ENCODE results near the gene RIN2.

DNA sequence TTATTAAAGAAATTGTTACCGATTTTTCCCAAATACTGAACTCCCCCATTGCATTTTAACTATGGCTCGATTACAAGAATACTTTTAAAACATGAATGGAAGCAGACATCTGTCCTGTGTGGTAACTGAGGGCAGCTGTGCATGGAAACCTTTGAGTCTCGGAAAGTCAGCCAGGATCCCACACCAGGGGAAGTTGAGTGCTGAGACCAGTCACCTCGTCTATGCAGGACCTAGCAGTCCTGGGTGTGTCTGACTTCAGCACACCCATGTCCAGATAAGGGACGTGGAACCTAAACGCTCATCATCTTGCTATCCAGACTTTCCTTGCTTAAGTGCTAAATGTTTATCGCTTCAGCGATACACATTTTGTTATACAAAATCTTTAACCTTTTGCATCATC is 6.1 kb downstream of the RIN2 start:
- TF ChIP-seq, protein P1, sequence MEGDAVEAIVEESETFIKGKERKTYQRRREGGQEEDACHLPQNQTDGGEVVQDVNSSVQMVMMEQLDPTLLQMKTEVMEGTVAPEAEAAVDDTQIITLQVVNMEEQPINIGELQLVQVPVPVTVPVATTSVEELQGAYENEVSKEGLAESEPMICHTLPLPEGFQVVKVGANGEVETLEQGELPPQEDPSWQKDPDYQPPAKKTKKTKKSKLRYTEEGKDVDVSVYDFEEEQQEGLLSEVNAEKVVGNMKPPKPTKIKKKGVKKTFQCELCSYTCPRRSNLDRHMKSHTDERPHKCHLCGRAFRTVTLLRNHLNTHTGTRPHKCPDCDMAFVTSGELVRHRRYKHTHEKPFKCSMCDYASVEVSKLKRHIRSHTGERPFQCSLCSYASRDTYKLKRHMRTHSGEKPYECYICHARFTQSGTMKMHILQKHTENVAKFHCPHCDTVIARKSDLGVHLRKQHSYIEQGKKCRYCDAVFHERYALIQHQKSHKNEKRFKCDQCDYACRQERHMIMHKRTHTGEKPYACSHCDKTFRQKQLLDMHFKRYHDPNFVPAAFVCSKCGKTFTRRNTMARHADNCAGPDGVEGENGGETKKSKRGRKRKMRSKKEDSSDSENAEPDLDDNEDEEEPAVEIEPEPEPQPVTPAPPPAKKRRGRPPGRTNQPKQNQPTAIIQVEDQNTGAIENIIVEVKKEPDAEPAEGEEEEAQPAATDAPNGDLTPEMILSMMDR (IDR thresholded peaks at IDR 0.05; ENCODE audit: insufficient read depth, low read depth, low read length), result no peak
- no peak for TF ChIP-seq EZH2 (IDR thresholded peaks at IDR 0.05; ENCODE audit: insufficient read depth, low read length)

All from astrocyte (in vitro differentiated cells and primary cell).